HEK293T (cell line): Measurements from ENCODE around the gene PHKG2.

Experiments used
- ARNT ChIP-seq: fragments of 450-650 bp; IDR thresholded peaks from 2 replicates; pipeline ENCODE4 v1.6.1; 2017; ENCODE audit warnings: mild to moderate bottlenecking
- CTBP1 ChIP-seq: fragments of 450-650 bp; IDR thresholded peaks from 2 replicates; pipeline ENCODE4 v1.6.1; 2016; ENCODE audit warnings: borderline replicate concordance
- ELF4 ChIP-seq: fragments of 450-650 bp; IDR thresholded peaks from 2 replicates; pipeline ENCODE4 v1.6.1; 2017; ENCODE audit warnings: antibody characterized with exemption
- FOXM1 ChIP-seq: fragments of 450-650 bp; IDR thresholded peaks from 2 replicates; pipeline ENCODE4 v1.6.1; 2017; ENCODE audit warnings: mild to moderate bottlenecking, borderline replicate concordance
- HDGF ChIP-seq: fragments of 450-650 bp; IDR thresholded peaks from 2 replicates; pipeline ENCODE4 v1.6.1; 2017; ENCODE audit warnings: antibody characterized with exemption, borderline replicate concordance
- L3MBTL2 ChIP-seq: fragments of 450-650 bp; conservative IDR thresholded peaks from 2 replicates; pipeline ENCODE4 v1.6.1; 2016; ENCODE audit warnings: mild to moderate bottlenecking
- LEF1 ChIP-seq: fragments of 450-650 bp; IDR thresholded peaks from 2 replicates; pipeline ENCODE4 v1.6.1; 2017; ENCODE audit warnings: mild to moderate bottlenecking, borderline replicate concordance
- SP1 ChIP-seq: fragments of 450-650 bp; IDR thresholded peaks from 2 replicates; pipeline ENCODE4 v1.6.1; 2017
- ZNF384 ChIP-seq: fragments of 450-650 bp; IDR thresholded peaks from 2 replicates; pipeline ENCODE4 v1.6.1; 2016
- TF ChIP-seq, protein P1 (sequence below): fragments of 450-650 bp; IDR thresholded peaks from 2 replicates; pipeline ENCODE4 v1.6.1; 2016

DNA sequence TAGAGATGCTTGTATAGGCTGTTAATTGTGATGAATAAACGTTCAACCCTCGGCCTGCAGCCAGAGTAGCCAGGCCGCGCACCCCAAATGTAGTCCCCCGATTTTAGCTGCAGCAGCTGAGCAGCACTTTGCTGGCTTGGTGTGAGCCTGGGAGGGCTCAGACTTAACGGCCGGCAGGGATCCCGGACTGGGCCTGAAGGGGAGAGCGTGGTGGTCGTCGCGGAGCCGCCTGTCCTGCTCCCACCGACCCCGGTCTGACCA lies 26.8 kb downstream of the PHKG2 start:
- TF ChIP-seq CTBP1 (no peak), SP1 (no peak), ZNF384 (no peak), ELF4 (no peak), HDGF (no peak), FOXM1 (no peak), LEF1 (no peak), ARNT (no peak), L3MBTL2 (no peak)
- TF ChIP-seq, protein P1, sequence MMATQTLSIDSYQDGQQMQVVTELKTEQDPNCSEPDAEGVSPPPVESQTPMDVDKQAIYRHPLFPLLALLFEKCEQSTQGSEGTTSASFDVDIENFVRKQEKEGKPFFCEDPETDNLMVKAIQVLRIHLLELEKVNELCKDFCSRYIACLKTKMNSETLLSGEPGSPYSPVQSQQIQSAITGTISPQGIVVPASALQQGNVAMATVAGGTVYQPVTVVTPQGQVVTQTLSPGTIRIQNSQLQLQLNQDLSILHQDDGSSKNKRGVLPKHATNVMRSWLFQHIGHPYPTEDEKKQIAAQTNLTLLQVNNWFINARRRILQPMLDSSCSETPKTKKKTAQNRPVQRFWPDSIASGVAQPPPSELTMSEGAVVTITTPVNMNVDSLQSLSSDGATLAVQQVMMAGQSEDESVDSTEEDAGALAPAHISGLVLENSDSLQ = no peak
